NCI-H69 (cell line): ENCODE data around the gene C10orf105.

Experiments
- DNase-seq: peaks from one replicate; lab custom pipeline; 2025; lab: John Stamatoyannopoulos, UW

Gene C10orf105

DNA sequence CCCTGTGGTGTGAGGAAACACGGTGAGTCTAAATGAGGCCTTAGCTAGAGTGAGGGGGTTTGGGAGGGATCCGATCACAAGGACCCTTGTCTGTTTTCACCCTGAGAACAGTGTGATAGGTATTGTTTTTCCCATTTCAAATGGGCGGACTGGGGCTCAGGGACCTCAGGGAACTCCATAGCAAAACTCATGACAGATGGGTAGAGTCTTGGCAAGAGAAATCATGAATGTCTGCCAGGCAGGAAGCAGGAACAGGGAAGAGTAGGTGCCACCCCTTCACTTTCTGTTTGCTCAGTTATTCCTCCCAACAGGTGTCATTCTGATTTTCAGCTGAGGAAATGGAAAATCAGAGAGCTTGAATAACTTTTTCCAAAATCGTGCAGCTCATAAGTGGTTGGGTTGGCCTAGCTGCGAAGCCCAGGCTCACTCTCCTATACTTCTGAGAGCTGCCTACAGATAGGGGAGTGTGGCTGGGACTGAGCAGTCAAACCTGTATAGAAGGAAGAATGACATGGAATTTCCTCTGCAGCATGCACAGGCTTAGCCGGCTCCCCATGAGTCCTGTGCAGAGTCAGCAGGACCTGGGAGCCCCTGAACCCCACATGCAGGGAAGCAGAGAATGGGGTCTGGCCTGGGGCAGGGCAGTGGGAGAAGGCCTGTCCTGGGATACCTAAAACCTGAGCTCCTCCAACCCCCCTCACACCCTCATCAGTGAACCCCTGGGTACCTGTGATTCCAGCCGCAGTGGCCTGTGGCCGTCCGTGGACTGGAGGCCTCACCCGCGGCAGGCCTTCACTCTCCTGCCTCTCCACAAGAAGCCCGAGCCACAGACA is 17.6 kb upstream of the C10orf105 start:
- peak; percentile 82 for DNase-seq

DNA sequence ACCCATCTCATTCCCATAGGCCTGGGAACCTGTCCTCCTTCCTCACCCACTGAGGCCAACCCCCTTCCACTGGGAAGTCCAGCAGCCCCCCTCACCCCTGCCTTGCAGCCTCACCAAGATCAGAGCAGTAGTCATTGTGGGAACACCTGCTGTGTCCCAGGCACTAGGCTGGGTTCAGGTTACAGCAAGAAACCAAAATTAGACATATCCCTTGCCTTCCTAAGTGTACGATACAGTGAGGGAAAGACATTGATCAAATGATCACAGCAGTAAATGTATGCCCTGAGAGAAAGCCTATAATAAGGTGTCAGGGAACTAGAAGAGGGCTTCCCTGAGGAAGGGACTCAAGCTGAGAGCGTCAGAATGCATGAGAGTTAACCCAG is 17.0 kb upstream of the C10orf105 start:
- peak; percentile 76 for DNase-seq

DNA sequence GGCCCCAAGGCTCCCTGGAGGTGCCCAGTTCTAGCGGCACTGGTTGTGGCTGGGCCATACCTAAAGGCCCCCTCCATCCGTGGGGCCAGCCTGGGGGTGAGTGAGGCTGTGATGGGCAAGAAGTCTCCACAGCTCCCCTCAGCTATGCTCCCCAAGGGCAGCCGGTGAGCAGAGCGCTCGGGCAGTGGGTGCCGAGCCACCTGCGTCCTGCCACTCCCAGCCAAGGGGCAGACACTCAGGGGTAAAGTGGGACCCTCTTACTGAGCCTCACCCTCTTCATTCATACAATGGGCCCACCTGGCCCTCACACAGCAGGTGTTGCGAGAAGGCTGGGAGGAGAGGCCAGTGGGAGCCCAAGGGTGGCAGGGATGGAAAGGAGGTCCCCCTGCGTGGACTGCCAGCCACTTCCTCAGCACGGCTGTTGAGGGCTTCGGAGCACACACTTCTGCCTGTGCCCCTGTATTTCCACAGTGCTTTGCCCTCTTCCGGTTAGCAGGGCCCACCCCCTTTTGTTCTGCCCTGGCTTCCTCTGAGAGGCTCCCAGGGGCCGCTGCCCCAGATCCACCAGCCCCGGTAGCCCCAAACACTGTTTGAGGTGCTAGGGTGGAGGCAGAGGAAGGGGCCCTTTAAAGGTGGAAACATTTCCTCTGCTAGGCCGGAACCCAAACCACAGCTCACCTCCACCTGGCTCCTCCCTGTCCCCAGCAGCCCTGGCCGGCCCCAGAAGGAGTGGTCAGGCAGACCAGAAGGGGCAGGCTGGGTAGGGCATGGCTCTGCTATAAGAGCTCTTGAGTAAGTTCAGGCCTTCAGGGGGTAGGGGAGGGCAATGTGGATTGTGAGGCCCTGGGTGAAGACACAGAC is 16.4 kb upstream of the C10orf105 start:
- no peak for DNase-seq

DNA sequence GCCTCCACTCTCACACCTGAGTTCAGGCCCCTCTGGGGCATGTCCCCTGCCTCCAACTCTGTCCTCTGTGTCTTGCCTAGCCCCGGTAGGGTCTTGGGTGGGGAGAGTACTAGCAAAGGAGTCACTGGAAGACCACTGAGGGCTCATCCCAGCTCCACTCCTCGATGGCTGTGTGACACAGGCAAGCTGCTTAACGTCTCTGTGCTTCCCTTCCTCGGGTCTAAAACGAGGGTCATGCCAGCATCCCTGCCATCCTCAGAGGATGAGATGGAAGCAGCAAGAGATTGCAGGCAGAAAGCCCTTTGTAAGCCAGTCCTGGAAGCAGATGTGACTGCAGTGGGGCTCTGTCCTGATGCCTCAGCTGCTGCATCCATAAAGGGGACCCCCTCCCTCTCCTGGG is 15.2 kb upstream of the C10orf105 start:
- DNase-seq = no peak

DNA sequence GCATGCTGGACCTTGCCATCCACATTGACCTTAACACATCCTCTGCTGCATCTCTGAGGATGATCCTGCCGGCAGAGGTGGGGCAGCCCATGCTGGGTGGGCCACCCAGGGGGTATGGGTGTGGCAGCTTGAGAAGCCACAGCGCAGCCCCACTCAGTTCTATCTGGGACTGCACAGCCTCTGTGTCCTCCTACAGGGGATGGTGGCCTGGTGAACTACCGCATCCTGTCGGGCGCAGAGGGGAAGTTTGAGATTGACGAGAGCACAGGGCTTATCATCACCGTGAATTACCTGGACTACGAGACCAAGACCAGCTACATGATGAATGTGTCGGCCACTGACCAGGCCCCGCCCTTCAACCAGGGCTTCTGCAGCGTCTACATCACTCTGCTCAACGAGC is 12.2 kb upstream of the C10orf105 start:
- no peak for DNase-seq

DNA sequence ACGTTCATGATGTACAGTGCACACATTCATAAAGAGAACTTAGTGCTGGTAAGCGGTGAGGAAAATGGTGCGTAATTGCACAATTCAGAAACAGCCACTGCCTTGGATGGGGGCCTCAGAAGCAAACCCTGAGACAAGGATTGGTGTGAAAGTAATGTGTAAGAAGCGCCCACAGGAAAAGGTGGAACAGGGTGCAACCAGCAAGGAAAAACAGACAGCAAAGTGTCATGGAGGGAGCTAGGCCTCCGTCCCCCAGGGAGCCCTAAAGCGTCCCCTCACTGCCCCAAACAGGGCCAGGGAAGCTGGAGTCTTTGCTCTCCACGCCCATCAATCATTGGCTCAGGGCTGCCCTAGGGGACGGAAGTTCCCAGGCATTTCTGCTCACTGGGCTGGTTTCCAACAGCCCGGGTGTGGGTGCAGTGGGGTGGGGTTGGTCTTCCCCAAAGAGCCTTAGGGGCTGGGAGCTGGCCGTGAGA is 9.6 kb upstream of the C10orf105 start:
- peak; percentile 86 for DNase-seq

DNA sequence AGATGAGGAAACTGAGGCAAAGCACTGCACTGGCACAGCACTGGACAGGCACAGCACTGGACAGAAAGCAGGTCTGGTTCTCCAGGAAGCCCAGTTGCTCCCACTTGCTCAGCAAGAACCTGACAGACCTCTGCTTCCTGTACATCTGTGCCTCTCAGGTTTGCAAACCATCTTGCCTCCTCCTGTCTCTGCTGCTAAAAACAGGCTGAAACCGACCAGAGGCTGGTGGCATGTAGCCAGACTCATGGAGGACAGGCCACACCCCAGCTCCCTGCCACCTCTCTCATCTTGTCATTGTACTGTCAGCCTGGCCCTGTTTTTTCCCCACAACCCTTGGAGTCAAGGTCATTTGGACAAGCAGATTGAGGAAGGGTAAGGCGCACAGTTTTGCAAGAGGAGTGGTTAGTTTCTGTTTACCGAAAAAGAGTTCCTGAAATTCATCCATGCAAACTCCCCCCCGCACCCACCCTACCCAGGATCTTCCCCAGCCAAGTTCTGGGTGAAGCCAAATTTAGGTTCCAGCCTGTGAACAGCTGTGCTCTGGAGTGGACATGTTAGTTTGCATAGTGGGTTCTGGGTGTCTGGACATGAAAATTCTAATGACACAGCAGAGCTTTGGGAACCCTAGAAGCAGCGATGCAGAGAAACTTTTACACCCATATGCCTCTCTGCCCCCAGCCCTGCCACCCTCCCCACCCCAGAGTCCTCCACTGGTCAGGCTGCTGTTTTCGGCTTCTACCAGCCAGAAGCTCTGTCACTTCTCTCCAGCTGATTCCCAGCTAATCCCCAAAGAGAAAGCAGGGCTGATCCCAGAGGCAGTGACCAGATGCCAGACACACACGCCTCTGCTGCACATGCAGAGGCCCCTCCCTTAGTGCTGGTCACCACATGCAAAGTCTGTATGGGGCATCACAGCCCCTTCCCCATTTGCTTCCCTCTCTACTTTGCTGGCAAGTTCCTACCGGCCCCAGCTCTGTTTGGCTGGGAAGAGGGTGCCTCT is 8.5 kb upstream of the C10orf105 start:
- DNase-seq = peak; percentile 75

DNA sequence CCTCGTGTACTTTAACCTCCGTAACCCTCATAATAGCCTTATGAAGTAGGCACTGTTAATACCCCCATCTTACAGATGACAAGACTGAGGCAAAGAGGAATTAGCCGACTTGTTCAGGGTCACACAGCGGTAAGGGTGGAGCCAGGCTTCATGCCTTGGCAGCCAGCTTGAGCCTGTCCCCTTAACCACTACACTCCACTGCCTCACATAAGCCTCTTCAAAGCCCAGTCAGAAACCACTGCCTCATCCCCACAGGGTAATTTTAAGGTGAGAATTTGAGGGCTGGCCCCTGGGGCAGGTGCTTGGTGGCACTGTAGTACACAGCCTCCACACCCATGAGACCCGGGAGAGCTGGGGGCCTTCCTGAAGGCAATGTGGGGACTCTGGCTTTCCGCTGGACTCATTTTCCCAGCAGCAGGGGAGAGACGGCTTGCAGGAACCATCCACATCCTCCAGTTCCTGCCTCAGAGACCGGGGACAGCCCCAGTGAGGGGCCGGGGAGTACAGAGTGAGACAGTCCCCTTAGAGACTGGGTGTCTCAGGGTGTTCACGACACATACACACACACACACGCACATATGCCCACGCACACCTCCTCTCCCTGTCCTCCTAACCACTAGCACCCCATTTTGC is 7.6 kb upstream of the C10orf105 start:
- DNase-seq = no peak

DNA sequence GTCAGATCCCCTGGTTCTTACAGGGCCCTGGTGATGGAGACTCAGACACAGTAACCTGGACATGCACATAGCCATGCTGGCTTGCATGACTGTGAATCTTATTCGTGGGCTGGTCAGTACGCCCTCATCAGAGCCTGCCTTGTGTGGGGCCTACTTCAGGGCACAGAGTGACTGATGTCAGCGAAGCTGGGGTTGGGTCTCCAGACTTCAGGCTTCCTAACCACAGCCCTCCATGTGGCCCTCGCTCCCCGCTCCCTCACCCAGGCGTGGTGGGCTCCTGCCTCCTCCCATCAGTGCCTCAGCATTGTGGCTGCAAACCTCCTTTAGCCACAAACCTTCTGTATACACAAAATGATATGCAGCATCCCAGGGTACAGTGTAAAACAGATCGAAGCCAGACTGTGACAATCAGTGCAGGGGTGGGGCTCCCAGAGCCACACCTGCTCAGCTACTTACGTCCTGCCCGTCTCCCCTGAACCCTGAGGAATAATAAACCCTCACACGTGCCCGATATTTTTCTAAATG is 7.1 kb upstream of the C10orf105 start:
- DNase-seq = no peak

DNA sequence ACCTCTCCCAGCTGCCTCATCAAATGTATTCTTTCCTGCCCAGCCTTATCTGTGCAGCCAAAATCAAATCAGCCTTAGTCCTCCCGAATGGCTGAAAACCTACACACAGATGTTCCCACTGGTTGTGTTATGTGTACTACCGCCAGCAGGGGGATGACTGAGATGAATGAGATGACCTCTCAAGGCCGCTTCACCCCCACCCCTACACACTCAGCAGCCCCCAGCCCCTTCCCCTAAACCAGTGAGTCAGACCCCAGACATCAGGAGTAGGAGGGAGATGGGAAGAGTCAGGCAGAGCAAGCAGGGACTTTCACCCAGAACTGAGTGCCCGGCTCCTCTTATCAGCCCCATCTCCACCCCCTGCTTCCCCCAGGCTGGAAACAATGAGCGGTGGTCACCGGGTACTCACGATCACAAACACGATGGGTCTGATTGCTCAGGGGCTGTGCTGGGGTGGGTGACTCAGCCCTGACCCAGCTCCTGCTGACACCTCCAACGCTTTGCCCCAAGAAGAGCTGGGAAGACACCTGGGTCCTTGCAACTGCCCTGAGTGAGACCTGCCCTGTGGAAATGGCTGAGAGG is 6.5 kb upstream of the C10orf105 start:
- DNase-seq = no peak

DNA sequence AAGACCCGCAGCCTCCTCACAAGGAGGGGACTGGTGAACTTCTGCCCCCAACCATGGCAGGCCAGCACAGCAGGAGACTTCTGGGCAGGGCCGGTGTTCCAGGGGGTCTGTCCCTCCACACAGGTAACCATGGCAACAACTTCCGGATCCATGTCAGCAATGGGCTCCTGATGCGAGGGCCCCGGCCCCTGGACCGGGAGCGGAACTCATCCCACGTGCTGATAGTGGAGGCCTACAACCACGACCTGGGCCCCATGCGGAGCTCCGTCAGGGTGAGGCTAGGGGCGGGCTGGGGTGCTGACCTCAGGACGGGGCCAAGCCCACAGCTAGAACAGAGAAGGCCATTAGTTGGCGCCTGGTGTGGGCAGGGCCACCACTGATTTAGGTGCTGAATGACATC is 5.7 kb upstream of the C10orf105 start:
- no peak for DNase-seq

DNA sequence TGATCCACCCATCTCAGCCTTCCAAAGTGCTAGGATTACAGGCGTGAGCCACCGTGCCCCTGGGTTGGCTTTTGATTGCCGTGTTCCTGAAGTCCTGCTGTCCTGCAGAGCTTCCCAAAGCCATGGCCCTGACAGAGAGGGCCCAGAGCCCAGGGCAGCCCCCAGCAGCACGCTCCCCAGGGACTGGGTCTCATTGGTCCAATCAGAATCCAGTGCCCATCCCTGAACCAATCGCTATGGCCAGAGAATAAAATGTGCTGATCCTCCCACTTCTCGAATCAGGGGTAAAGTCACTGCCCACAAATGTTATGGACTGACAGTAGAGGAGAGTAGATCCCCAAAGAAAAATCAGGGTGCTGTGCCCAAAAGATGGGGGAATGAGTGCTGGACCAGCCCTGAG is 5.0 kb upstream of the C10orf105 start:
- DNase-seq = no peak

DNA sequence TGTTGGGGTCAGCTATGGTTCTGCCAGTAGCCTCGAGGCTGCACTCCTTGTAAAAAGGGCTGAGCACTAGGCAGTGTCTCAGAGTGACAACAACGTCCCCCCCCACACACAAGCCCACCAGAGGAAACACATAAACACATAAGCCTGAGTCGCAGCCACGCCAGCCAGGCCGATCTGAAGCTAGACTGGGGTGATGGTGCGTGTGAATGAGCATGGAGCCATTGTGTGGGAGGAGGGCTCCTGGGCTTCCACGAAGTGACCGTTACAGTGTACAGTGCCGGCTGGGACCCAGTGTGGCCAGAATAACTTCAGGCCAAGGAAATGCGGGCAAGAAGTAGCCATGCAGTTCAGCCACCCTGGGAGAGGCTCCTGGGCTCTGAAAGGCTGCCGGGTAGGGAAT is 3.7 kb upstream of the C10orf105 start:
- no peak for DNase-seq

DNA sequence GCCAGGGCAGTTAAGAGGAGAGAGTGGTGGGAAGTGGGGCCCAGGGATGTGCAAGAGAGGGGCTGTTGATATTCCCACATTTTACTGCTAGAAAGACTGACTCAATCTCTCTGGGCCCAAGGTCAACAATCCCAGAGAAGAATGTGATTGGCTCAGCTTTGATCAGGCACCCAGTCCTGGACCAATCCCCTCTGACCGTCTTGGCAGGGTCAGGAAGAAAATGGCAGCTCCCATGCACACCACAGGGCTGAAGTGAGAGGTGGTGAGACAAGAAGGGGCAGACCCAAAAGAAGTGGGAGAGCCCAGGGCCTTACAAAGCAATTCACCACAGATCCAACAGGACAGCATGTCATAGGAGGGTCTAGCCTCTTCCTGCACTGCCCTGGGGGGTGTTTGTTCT is 3.3 kb upstream of the C10orf105 start:
- DNase-seq = no peak

DNA sequence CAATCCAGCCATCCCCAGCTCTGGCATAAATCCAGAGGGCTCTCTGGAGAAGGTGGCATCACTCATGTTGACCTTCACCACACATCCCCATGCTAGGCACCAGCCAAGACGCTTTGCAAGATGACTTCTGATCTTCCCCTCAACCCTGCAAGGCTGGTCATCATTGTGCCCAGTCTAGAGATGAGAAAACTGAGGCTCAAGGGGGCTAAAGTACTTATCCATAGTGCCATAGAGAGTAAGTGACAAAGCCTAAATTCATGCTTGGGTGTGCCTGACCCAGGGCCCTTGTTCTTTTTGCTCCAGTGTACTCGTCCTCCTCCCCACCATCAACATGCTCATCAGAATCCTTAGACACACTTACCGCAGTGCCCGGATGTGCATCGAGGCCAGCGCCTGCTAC is 1.7 kb upstream of the C10orf105 start:
- no peak for DNase-seq

DNA sequence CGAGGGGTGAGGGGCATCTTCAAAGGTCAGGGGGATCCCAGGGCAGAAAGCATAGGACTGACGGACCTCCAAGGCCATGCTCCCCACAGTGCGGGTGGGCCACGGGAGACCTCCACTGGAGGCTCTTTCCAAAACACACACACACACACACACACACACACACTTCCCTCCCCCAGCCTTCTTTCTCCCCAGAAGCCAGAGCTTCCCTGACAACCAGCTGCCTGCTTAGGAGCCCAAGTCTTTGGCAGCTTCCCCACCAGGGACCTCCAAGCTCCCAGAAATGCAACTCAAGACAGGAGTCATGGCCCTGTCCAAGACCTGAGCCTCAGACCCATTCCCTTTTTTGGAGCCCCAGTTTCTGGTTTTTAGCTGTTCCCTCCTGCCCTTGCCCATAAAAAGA is 710 bp upstream of the C10orf105 start:
- no peak for DNase-seq

DNA sequence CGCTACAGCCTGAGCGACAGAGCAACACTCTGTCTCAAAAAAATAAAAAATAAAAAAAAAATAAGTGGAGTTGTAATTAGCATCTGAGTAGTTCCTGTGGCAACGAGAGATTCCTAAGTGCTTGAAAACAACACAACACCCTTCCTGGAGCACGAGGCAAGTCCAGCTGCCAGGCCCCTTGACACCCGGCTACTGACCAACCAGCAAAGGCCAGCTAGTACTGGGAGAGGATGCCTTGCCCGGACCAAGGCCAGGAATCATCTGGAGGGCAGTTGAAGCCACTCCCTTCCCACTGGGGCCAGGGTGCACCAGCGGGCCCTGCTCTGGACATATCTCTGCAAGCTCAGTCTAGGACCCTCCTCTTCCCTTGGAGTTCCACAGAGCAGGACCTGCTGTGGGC is 536 bp downstream of the C10orf105 start:
- DNase-seq = no peak

DNA sequence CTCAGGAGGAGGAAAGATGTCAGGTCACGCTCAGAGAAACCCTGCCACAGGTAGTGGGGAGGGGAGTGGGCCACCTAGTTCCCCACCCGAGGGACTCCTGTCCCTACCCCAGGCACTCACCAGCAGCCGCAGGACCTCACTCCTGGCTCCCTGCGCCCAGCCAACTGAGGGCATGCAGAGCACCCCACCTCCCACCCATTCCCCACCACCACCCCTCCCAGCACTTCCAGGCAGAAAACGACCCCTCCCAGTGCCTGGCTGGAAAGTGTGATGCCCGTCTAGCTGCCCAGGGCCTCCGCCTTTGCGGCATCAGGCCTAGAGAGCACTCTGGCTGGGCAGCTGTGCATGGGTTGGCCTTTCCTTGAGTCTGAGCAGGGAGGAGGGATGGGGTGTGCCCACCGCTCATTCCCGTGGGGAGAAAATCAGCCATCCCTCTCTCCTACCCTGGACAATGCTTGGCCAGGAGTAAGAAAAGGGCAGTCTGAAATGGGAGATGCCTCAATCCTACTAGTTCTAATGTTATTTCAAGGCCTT is 1.3 kb downstream of the C10orf105 start:
- no peak for DNase-seq

DNA sequence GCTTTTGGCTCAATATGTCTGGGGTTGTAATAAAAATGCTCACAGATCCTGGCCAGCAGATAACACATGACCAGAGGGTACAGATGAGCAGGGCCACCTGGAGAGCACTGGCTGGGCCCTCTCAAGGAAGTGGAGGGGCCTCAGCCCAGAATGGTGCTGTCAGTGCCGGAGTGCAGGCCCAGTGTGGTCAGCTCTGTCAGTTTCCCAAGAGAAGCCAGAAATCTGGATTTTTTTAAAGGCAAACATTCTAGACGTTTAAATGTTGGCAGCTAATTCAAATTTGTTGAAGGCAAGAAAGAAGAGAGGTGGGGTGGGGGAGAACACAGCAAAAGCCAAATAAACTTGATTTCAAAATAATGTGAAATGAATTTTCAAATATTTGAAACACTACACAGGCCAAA is 2.0 kb downstream of the C10orf105 start:
- DNase-seq = no peak

DNA sequence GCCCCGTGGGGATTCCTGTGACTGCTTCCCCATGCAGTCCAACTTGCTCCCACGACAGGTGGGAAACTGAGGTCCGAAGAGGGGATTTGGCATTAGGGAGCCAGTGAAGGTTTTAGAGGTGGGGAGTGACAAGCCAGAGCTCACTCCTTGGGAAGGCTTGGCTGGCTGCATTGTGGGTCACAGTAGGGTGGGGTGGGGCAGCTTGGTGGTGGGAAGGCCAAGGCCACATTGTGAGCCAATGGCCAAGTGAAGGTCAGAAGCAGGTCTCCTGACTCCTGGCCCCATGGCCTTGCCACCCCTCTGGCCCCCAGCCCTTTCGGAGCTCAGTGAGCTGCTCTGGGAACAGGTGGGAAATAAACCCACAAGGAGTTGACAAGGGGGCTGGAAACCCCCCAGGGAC is 2.5 kb downstream of the C10orf105 start:
- DNase-seq = no peak

DNA sequence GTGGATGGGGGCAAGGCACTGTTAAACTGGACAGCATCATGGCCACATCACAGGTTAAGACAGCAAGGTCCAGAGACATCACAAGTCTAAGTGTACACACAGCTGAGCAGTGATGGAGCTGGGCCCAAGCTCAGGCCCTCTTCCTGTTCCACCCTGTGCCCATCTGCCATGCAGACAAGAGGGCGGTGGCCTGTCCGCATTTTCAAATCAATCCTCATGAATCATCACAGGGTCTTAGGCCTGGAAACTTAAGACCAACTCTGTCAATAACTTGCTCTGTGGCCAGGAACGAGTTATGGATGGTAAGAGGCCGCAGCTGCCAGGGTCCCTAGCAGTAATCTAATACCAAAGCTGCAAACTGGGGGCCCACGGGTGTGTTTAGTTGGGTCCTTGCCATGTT is 3.2 kb downstream of the C10orf105 start:
- DNase-seq = no peak
